Measurements from ENCODE around the gene SLC30A2.

SLC30A2 gene

DNA sequence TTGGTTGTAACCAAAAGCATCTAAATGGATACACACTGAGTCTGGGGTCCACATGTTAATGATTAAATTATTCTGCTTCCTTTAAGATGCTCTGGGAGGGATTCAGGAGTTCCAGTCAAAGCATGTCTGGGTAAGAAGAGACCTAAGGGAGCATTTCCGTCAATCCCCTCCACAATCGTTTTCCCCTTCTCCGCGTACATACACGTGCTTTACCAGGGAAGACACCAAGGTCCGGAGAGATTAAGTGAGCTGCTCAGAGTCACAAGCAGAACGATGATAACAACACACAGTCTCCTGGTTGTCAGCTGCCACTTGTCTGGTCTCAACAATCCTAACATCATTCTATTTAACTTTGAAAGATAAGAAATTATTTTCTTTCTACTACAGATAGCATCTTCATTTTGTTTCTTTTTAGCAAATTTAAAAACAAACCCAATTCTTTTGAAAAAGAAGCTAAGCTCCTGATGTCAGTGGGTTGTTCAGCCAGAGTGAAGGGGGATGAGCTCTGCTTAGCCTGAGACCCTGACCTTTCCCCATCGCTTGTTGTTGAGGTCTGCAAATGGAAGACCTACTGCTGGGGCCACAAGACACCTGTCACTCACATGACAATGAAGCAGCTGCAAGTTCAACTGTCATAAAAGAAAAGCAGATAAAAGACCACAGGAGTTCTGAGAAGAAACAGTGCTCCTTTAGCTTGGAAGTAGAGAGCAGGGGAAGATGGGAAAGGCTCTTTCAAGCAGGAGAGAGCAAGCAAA, 52.5 kb downstream of the SLC30A2 start:
- DNase-seq = no peak

DNA sequence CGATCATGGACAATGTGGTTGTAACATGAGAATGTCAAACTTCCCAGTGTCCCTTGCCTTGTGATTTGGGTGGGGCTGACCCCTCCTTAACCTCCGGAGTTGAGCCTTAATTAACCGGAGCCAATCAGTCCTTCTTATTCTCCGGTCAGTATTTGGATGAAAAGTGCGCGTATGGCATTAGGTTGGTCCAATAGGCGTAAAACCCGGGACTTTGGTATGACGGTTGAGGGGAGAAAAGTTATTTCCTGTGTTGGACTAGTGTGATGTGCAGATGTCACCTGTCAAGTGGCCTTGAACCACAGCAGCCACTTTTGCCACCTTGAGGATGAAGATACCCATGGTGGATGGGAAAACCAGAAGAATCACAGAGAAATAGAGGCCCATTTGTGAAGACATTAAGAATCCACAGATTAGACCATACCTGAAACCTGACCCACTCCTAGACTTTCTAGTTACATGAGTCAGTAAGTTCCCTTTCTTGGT, 53.2 kb downstream of the SLC30A2 start:
- DNase-seq = no peak

DNA sequence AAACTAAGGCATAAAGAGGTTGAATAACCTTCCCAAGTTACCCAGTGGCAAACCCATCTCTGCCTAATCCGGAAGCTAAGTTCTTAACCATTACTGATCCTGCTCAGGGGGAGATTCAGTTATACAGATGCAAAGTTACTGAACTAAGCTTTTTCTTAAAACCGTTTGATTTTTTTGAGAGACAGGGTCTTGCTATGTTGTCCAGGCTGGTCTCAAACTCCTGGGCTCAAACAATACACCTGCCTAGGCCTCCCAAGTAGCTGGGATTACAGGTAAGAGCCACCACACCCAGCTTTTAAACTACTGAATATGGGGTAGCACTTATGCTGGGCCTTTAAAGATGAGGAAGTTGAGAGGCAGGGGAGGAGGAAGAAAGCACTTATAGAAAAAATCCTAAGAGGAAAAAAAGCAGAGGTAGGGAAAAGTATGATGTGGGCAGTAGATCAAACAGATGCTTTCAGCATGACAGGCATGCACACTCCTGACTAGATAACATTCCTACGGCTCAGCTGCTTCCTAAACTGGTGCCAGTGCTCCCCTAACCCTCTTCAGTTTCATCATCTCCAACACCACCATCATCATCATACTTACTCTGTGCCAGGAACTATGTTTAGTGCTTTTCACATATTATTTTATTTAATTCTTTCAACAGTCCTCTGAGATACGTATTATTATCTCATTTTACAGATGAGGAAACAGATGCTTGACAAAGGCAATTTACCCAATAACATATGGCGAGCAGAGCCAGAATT, 53.8 kb downstream of the SLC30A2 start:
- no peak for DNase-seq

GRCh38 chr1:25990702-25991395, 55.1 kb downstream of the SLC30A2 start:
- DNase-seq = no peak

GRCh38 chr1:25990251-25990650, 55.7 kb downstream of the SLC30A2 start:
- DNase-seq = no peak

GRCh38 chr1:25989440-25990234, 56.3 kb downstream of the SLC30A2 start:
- no peak for DNase-seq

- DNase-seq = no peak
Measured at GRCh38 chr1:25987951-25988350, 58.0 kb downstream of the SLC30A2 start.
